ENCODE measurements around the gene IL1RAPL1.

IL1RAPL1 gene

DNA sequence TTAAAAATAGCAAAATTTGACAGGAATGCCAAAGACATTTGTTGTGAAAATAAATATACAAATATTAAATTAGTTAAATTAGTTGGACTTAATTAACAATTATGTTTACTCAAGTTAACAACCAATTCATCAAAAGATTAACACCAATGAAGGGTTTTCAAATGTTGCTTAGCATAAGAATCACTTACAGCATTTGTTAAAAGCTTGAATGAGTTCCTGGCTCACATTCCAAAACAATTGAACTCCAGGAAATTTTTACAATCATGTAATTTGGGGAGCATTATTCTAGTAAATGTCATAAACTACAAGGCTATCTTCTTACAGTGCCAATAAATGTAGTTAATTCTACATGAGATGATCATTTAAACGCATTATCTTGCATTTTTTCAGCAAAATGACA is 1378.4 kb downstream of the IL1RAPL1 start:
- no peak overlapping the region for H3K27ac Mint-ChIP-seq
- no peaks in the 10 kb centered on the region for H3K4me1 Mint-ChIP-seq
- TF ChIP-seq, protein P1, sequence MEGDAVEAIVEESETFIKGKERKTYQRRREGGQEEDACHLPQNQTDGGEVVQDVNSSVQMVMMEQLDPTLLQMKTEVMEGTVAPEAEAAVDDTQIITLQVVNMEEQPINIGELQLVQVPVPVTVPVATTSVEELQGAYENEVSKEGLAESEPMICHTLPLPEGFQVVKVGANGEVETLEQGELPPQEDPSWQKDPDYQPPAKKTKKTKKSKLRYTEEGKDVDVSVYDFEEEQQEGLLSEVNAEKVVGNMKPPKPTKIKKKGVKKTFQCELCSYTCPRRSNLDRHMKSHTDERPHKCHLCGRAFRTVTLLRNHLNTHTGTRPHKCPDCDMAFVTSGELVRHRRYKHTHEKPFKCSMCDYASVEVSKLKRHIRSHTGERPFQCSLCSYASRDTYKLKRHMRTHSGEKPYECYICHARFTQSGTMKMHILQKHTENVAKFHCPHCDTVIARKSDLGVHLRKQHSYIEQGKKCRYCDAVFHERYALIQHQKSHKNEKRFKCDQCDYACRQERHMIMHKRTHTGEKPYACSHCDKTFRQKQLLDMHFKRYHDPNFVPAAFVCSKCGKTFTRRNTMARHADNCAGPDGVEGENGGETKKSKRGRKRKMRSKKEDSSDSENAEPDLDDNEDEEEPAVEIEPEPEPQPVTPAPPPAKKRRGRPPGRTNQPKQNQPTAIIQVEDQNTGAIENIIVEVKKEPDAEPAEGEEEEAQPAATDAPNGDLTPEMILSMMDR (IDR thresholded peaks at IDR 0.05): no peak
- no peak overlapping the region for H3K4me3 Mint-ChIP-seq
- no peaks in the 10 kb centered on the region for H3K9me3 Mint-ChIP-seq
- no peaks in the 10 kb centered on the region for H3K36me3 Mint-ChIP-seq (ENCODE audit: low read depth)
- no peaks in the 10 kb centered on the region for H3K27me3 Mint-ChIP-seq (ENCODE audit: low read depth, poor library complexity)
- DNase-seq: no peak

DNA sequence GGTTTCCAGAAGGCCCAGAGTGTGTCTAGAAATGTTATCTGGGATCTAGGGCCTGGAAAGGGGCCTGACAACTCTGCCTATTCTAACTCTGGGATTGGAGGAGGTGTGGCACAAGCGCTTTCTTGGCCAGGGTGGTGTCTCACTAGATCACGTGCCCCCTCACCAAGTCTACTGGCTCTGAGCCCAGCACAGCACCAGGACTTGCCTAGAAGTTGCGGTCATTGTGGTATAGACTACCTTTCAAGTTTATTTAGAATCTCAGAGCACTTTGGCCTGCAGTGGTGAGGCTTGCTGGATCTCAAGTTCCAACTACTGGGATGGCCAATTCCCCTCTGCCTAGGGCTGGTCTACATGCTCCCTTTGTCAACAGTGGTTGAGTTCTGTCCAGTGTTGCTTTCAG is 1404.8 kb downstream of the IL1RAPL1 start:
- no peak overlapping the region for H3K4me3 Mint-ChIP-seq
- no peaks in the 10 kb centered on the region for H3K36me3 Mint-ChIP-seq (ENCODE audit: low read depth)
- H3K27me3 Mint-ChIP-seq (ENCODE audit: low read depth, poor library complexity): peaks cover 2% of the 10 kb centered on the region
- TF ChIP-seq, protein P1 (IDR thresholded peaks at IDR 0.05): no peak
- peaks cover 25% of the 10 kb centered on the region for H3K9me3 Mint-ChIP-seq
- no peak overlapping the region for H3K27ac Mint-ChIP-seq
- no peaks in the 10 kb centered on the region for H3K4me1 Mint-ChIP-seq
- no peak for DNase-seq

DNA sequence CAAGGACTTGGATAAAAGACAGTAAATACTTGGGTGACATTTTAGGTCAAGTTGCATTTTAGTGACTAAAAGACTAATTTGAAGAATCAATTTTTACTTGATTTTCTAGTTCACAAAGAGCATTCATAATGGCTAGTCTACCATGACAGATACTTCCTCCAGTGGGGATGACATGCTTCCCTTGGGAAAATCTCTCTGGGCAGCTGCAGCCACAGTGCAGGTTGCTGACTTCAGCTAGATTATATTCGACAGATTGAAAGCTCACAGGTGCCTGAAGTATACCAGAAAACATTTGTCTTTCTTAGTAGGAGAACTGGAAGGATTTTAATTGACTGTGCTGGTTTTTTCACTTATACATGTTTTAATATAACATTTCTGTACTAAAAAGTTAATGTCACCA is 1418.6 kb downstream of the IL1RAPL1 start:
- H3K27me3 Mint-ChIP-seq (ENCODE audit: low read depth, poor library complexity): peaks cover 6% of the 10 kb centered on the region
- TF ChIP-seq, protein P1 (IDR thresholded peaks at IDR 0.05): no peak
- H3K4me3 Mint-ChIP-seq: no peak overlapping the region
- no peaks in the 10 kb centered on the region for H3K9me3 Mint-ChIP-seq
- no peaks in the 10 kb centered on the region for H3K36me3 Mint-ChIP-seq (ENCODE audit: low read depth)
- H3K27ac Mint-ChIP-seq: no peak overlapping the region
- no peak for DNase-seq
- peaks cover 4% of the 10 kb centered on the region for H3K4me1 Mint-ChIP-seq
